Gastrocnemius medialis (tissue), 4 donors: ENCODE data around the gene DNASE1L2. TPM values are rescaled to one million over a fixed set of nuclear protein-coding genes. Genes with fewer than 3 reads are reported as not detected.

Experiments used
- ATAC-seq, 2 donors: fragments of 150-250 bp; one replicate each; pipeline ENCODE4 v1.9.1; 2016
- DNase-seq, 2 donors: peaks; one replicate each; pipeline ENCODE4 v3.0.0-alpha.2; 2019
- H3K27ac ChIP-seq, 4 donors: fragments of 200-600 bp; sonication (generic); 1 replicate in 1 of 4; 2 replicates in 3 of 4; pipeline ENCODE4 v1.5.1; 2016 to 2018; ENCODE audit warnings: mild to moderate bottlenecking in 2 of 4, moderate library complexity in 1 of 4
- H3K27me3 ChIP-seq, 3 donors: fragments of 200-600 bp; sonication (generic) in 2 of 3; 1 replicate in 1 of 3; 2 replicates in 2 of 3; pipeline versions ENCODE4 v1.5.1 to v1.6.0; 2016 to 2019; ENCODE audit warnings: mild to moderate bottlenecking in 1 of 3, moderate library complexity in 1 of 3
- H3K36me3 ChIP-seq, 2 donors: fragments of 200-600 bp; sonication (generic) in 1 of 2; one replicate each; pipeline ENCODE4 v1.5.1; 2017 to 2018
- H3K4me1 ChIP-seq, 2 donors: fragments of 200-600 bp; sonication (generic) in 1 of 2; one replicate each; pipeline ENCODE4 v1.5.1; 2016 to 2017; ENCODE audit warnings: mild to moderate bottlenecking in 2 of 2
- H3K4me3 ChIP-seq, 4 donors: fragments of 200-600 bp; sonication (generic) in 3 of 4; 1 replicate in 1 of 4; 2 replicates in 3 of 4; pipeline ENCODE4 v1.5.1; 2016 to 2019; ENCODE audit warnings: mild to moderate bottlenecking in 2 of 4
- H3K9me3 ChIP-seq, 3 donors: fragments of 200-600 bp; sonication (generic) in 2 of 3; 1 replicate in 1 of 3; 2 replicates in 2 of 3; pipeline ENCODE4 v1.5.1; 2016 to 2019
- POLR2A ChIP-seq, 2 donors: fragments of 450-650 bp; IDR thresholded peaks; one replicate each; pipeline ENCODE4 v1.6.1; 2017; ENCODE audit warnings: antibody characterized with exemption in 2 of 2, mild to moderate bottlenecking in 2 of 2, moderate library complexity in 2 of 2
- in situ Hi-C, 4 donors: fragments of 200-750 bp; cut with MboI; loops; one replicate each; pipeline versions ENCODE4 v1.15.0 to v1.8.0; 2017; ENCODE audit warnings: low sequenced_read_pairs in 4 of 4
- intact Hi-C: fragments of 100-400 bp; cut with DNase I; formaldehyde crosslinking; loops from one replicate; pipeline ENCODE4 v1.15.1; 2023; ENCODE audit warnings: low total_unique reads
- total RNA-seq, 4 donors: library from RNA; depleted of rRNA; stranded (reverse); fragments of >200 nt; gene quantifications; one replicate each; pipeline versions ENCODE4 v1.1.0 to v1.2.3, GENCODE V29; 2016
- TF ChIP-seq, protein P1 (sequence below), 5 experiments: fragments of 450-650 bp in 3 of 5; fragments of 200-600 bp in 2 of 5; sonication (generic) in 2 of 5; IDR thresholded peaks in 4 of 5; conservative IDR thresholded peaks in 1 of 5; 1 replicate in 4 of 5; 2 replicates in 1 of 5; pipeline ENCODE4 v1.5.1; 2016 to 2019; ENCODE audit warnings: antibody characterized with exemption in 5 of 5, mild to moderate bottlenecking in 3 of 5, moderate library complexity in 3 of 5

DNASE1L2 gene
- total RNA-seq, 4 donors from 2014 or later = 0.69 to 2.1 TPM; not detected in 2

GRCh38 chr16:2205104-2205966 is 30.9 kb upstream of the DNASE1L2 start, which contains the start of gene MLST8:
Gene MLST8, plus strand, starts transcription at chr16:2205454. Its CDS starts 632 bp downstream, at chr16:2206086.
- peak within 1 kb of the TSS; percentile 82 to 94 (median 92) for H3K4me3 ChIP-seq
- intact Hi-C loops (loop anchor here (1.0 kb wide), 3 partner anchors 9 to 63 kb away; partner anchors contain the start of genes E4F1, PGP and RNPS1), in situ Hi-C loops (no loop called here)
- H3K36me3 ChIP-seq = peaks cover 0 to 35% of the 10 kb centered on the region in 2 donors
- no peaks in the 10 kb centered on the region for H3K9me3 ChIP-seq
- peaks cover 19 to 20% of the 10 kb centered on the region in 2 donors for H3K4me1 ChIP-seq
- H3K27ac ChIP-seq = peak within 1 kb of the TSS; percentile 96 to 100 (median 100)
- H3K27me3 ChIP-seq = no peaks in the 10 kb centered on the region
- peak; percentile 70 to 78 for DNase-seq
- peak; percentile 87 to 91 for ATAC-seq
- TF ChIP-seq, protein P1, sequence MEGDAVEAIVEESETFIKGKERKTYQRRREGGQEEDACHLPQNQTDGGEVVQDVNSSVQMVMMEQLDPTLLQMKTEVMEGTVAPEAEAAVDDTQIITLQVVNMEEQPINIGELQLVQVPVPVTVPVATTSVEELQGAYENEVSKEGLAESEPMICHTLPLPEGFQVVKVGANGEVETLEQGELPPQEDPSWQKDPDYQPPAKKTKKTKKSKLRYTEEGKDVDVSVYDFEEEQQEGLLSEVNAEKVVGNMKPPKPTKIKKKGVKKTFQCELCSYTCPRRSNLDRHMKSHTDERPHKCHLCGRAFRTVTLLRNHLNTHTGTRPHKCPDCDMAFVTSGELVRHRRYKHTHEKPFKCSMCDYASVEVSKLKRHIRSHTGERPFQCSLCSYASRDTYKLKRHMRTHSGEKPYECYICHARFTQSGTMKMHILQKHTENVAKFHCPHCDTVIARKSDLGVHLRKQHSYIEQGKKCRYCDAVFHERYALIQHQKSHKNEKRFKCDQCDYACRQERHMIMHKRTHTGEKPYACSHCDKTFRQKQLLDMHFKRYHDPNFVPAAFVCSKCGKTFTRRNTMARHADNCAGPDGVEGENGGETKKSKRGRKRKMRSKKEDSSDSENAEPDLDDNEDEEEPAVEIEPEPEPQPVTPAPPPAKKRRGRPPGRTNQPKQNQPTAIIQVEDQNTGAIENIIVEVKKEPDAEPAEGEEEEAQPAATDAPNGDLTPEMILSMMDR (IDR thresholded peaks at IDR 0.05 in 4 of 5, conservative IDR thresholded peaks at IDR 0.05 in 1 of 5) = peak in 1 of 5 experiments; percentile 42
- peak; percentile 73 to 80 for TF ChIP-seq POLR2A (IDR thresholded peaks at IDR 0.05)

- TF ChIP-seq POLR2A (IDR thresholded peaks at IDR 0.05) = no peak
- TF ChIP-seq, protein P1 (IDR thresholded peaks at IDR 0.05 in 4 of 5, conservative IDR thresholded peaks at IDR 0.05 in 1 of 5) = no peak
- H3K36me3 ChIP-seq = peaks cover 0 to 35% of the 10 kb centered on the region in 2 donors
- ATAC-seq (no peak), DNase-seq (no peak)
- peak overlapping the region; percentile 96 to 100 (median 100) for H3K27ac ChIP-seq
- in situ Hi-C loops (no loop called here), intact Hi-C loops (loop anchor here (1.0 kb wide), 3 partner anchors 8 to 62 kb away; partner anchors contain the start of genes E4F1, PGP and RNPS1)
- peak overlapping the region; percentile 82 to 94 (median 92) for H3K4me3 ChIP-seq
- no peaks in the 10 kb centered on the region for H3K27me3 ChIP-seq
- H3K9me3 ChIP-seq = no peaks in the 10 kb centered on the region
- H3K4me1 ChIP-seq = peaks cover 26% of the 10 kb centered on the region in 2 donors
Measured at GRCh38 chr16:2205967-2206313, 30.3 kb upstream of the DNASE1L2 start.

- Histone ChIP-seq H3K4me3 (peak overlapping the region in 3 of 4 donors; percentile 82 to 94 (median 90)), H3K4me1 (peaks cover 30% of the 10 kb centered on the region in 2 donors), H3K36me3 (peaks cover 0 to 35% of the 10 kb centered on the region in 2 donors), H3K27ac (peak overlapping the region; percentile 96 to 100 (median 100)), H3K9me3 (no peaks in the 10 kb centered on the region), H3K27me3 (no peaks in the 10 kb centered on the region)
- no peak for ATAC-seq
- TF ChIP-seq, protein P1 (IDR thresholded peaks at IDR 0.05 in 4 of 5, conservative IDR thresholded peaks at IDR 0.05 in 1 of 5) = no peak
- TF ChIP-seq POLR2A (IDR thresholded peaks at IDR 0.05) = no peak
- no peak for DNase-seq
- intact Hi-C loops = no loop called here
- in situ Hi-C loops = no loop called here
Measured at GRCh38 chr16:2206420-2206779, 29.8 kb upstream of the DNASE1L2 start.

DNA sequence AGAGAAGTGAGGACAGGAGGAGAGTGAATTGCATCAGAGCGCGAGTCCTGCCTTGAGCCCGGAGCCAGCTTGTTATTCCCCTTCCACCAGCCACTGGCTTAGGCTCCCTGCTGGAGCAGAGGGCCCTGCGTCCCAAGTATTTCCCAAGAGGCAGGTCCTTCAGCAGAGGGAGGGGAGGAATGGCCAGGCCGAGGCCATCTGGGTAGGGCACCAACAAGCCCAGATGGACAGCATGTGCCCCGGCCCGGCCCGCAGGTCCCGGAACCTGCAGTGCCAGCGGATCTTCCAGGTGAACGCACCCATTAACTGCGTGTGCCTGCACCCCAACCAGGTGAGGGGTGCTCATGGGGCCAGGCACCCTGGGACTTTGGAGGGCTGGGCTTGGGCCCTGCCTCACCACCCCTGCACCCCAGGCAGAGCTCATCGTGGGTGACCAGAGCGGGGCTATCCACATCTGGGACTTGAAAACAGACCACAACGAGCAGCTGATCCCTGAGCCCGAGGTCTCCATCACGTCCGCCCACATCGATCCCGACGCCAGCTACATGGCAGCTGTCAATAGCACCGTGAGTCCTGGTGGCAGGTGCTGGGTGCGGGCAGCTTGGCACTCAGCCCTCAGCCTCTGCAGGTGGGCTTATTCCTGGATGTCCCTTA is 29.3 kb upstream of the DNASE1L2 start:
- DNase-seq (no peak), ATAC-seq (no peak)
- Histone ChIP-seq H3K27ac (peak overlapping the region; percentile 96 to 100 (median 100)), H3K9me3 (no peaks in the 10 kb centered on the region), H3K36me3 (peaks cover 0 to 35% of the 10 kb centered on the region in 2 donors), H3K27me3 (no peaks in the 10 kb centered on the region), H3K4me1 (peaks cover 35% of the 10 kb centered on the region in 2 donors), H3K4me3 (no peak overlapping the region)
- intact Hi-C loops (no loop called here), in situ Hi-C loops (no loop called here)
- no peak for TF ChIP-seq POLR2A (IDR thresholded peaks at IDR 0.05)
- TF ChIP-seq, protein P1 (IDR thresholded peaks at IDR 0.05 in 4 of 5, conservative IDR thresholded peaks at IDR 0.05 in 1 of 5) = no peak
